GM12891 (cell line): ENCODE results near the gene HELZ.

Experiments
- DNase-seq: peaks from one replicate; pipeline ENCODE4 v3.0.0; 2011; ENCODE audit warnings: low spot score; ENCODE audit not compliant: insufficient read length
- FAIRE-seq: peaks from 2 replicates; lab custom pipeline; 2011; peaks lifted over from hg19 to GRCh38; lab: Jason Lieb, UNC
- PAX5 ChIP-seq: IDR thresholded peaks from 2 replicates; pipeline ENCODE4 v1.6.1; 2011; ENCODE audit warnings: low read length, moderate library complexity, mild to moderate bottlenecking; ENCODE audit not compliant: insufficient read depth, severe bottlenecking
- POLR2A ChIP-seq: IDR thresholded peaks from 2 replicates; pipeline ENCODE4 v1.6.1; 2011; ENCODE audit warnings: low read depth, low read length, control low read depth
- POLR2AphosphoS5 ChIP-seq: IDR thresholded peaks from 2 replicates; pipeline ENCODE4 v1.6.1; 2011; ENCODE audit warnings: low read depth, low read length, control low read depth
- POU2F2 ChIP-seq: IDR thresholded peaks from 2 replicates; pipeline ENCODE4 v1.6.1; 2011; ENCODE audit warnings: low read depth, mild to moderate bottlenecking, control low read depth, low read length, moderate library complexity
- SPI1 ChIP-seq: IDR thresholded peaks from 2 replicates; pipeline ENCODE4 v1.6.1; 2011; ENCODE audit warnings: low read depth, low read length, control low read depth
- TAF1 ChIP-seq: IDR thresholded peaks from 2 replicates; pipeline ENCODE4 v1.6.1; 2011; ENCODE audit warnings: low read depth, low read length, control low read depth

Gene HELZ

GRCh38 chr17:67225316-67225715 lies 19.7 kb downstream of the HELZ start:
- DNase-seq: no peak
- TF ChIP-seq TAF1 (no peak), POU2F2 (no peak), POLR2AphosphoS5 (no peak), PAX5 (no peak), SPI1 (no peak), POLR2A (no peak)
- FAIRE-seq: no peak

- FAIRE-seq: no peak
- TF ChIP-seq PAX5 (no peak), POLR2AphosphoS5 (no peak), POLR2A (no peak), SPI1 (no peak), TAF1 (no peak), POU2F2 (no peak)
- DNase-seq: no peak
Observed at GRCh38 chr17:67224736-67225135, 20.3 kb downstream of the HELZ start.

GRCh38 chr17:67223924-67224323 lies 21.1 kb downstream of the HELZ start:
- no peak for TF ChIP-seq POU2F2
- TF ChIP-seq POLR2AphosphoS5: no peak
- no peak for TF ChIP-seq SPI1
- no peak for TF ChIP-seq POLR2A
- no peak for TF ChIP-seq TAF1
- no peak for TF ChIP-seq PAX5
- DNase-seq (no peak), FAIRE-seq (no peak)

DNA sequence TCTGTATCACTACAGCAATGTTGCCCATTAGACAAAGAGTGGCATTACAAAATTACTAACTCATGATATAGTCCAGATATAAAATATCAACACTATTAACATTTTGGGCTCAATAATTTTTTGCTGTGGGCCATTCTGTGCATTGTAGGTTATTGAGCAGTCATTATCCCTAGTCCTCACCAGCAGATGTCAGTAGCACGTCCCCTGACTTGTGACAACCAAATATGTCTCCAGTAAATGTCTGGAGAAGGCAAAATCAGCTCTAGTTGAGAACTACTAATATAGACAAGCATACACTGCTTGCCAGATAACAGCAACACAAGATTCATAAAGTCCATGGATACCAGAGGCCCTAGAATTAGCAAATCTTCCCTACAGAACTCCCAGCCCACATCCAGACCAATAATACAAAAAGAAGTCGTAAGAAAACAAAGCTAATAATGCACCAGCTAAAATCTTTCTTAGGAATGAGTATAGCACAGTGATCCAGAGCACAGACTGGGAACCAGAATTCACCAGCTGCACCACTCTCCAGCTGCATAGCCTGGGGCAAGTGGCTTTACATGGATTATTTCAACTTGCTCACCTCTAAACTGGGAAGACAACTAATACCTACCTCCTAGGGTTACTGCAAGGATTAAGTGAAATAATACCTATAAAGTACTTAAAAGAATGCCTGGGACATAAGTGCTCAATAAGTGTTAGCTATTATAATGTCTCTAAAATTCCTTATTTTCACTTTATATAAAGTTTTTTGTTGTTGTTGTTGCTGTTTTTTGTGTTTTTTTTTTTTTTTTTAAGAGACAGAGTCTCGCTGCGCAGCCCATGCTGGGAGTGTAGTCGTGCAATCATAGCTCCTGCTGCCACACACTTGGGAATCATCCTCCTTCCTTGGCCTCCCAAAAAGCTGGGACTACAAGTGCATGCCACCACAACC lies 23.7 kb downstream of the HELZ start:
- FAIRE-seq: no peak
- DNase-seq: no peak
- no peak for TF ChIP-seq PAX5
- TF ChIP-seq POLR2AphosphoS5: no peak
- no peak for TF ChIP-seq POLR2A
- no peak for TF ChIP-seq POU2F2
- TF ChIP-seq SPI1: no peak
- TF ChIP-seq TAF1: no peak

GRCh38 chr17:67218385-67218950 lies 26.5 kb downstream of the HELZ start:
- DNase-seq (no peak), FAIRE-seq (no peak)
- TF ChIP-seq POU2F2: no peak
- no peak for TF ChIP-seq TAF1
- no peak for TF ChIP-seq PAX5
- no peak for TF ChIP-seq POLR2AphosphoS5
- TF ChIP-seq SPI1: no peak
- TF ChIP-seq POLR2A: no peak

GRCh38 chr17:67217446-67217845 lies 27.6 kb downstream of the HELZ start:
- FAIRE-seq: no peak
- TF ChIP-seq POU2F2 (no peak), TAF1 (no peak), POLR2A (no peak), POLR2AphosphoS5 (no peak), PAX5 (no peak), SPI1 (no peak)
- no peak for DNase-seq

DNA sequence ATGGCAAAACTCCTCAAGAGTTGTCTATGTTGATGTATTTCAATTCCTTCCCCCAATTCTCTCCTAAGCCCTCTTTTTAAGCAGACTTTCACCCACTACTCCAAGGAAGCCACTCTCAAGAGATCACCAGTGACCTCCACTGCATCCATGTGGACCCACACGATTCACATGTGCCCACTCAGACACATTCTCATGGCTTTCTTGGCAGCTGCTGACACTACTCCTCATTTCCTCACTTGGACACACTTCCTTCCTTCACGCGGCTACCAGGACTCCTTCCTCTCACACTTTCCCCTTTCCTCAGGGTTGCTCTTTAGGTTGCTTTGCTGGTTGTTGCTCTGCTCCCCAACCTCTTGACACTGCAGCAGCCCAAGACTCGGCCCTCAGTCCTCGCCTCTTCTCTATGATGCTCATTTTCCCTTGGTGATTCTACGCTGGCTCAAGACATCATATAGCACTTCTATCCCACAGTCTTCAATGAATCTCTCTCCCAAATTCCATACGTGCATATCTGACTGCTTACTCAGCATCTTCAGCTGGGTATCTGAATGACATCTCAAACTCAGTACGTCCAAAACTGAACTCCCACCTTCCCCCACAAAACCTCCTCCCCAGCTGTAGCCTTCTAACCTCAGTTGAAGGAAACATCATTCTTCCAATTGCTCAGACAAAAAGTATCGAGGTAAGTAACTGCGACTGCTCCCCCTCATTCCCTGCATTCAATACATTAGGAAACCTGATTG lies 28.2 kb downstream of the HELZ start:
- TF ChIP-seq PAX5 (no peak), SPI1 (no peak), TAF1 (no peak), POLR2A (no peak), POU2F2 (no peak), POLR2AphosphoS5 (no peak)
- no peak for FAIRE-seq
- DNase-seq: no peak

DNA sequence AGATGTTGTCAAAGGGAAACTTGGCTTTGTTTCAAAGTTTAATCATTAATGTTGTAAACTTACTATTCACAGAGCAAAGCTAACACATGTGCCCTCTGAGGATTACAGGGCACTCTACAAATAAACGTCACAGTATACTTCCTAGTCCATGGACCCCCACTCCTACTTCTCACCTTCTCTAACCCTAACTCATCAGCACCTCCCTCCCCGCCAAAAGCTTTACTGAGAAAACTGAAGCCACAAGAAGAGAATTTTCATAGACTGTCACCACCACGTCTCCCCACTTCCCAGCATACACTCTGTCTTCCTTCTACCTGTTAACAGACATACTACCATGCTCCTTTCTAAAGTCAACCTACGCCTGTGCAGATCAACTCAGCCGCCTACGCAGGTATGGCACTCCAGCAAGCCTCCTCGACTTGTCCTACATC lies 29.0 kb downstream of the HELZ start:
- TF ChIP-seq TAF1: no peak
- no peak for TF ChIP-seq POLR2A
- no peak for TF ChIP-seq SPI1
- no peak for TF ChIP-seq POLR2AphosphoS5
- TF ChIP-seq POU2F2: no peak
- no peak for TF ChIP-seq PAX5
- FAIRE-seq (no peak), DNase-seq (no peak)
